ENCODE data around the gene TFEB.

TFEB gene

DNA sequence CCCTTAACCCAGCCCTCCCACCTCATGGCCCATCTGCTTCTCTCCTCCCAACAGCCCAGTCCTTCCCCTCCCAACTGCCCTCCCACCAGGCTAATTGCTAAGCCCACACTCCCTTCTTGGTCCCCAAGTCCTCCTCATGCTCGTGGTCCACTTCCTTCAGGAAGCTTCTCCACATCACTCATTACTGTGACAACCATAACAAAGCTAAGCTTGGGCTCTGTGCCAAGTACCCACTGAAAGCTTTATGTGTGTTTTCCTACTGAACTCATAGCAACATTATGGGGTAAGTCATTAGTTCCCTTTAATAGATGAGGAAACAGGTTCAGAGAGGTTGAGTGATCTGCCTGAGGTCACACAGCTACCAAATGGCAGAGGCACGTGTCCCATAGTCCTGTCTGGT, 28.1 kb upstream of the TFEB start:
- no peak for DNase-seq

DNA sequence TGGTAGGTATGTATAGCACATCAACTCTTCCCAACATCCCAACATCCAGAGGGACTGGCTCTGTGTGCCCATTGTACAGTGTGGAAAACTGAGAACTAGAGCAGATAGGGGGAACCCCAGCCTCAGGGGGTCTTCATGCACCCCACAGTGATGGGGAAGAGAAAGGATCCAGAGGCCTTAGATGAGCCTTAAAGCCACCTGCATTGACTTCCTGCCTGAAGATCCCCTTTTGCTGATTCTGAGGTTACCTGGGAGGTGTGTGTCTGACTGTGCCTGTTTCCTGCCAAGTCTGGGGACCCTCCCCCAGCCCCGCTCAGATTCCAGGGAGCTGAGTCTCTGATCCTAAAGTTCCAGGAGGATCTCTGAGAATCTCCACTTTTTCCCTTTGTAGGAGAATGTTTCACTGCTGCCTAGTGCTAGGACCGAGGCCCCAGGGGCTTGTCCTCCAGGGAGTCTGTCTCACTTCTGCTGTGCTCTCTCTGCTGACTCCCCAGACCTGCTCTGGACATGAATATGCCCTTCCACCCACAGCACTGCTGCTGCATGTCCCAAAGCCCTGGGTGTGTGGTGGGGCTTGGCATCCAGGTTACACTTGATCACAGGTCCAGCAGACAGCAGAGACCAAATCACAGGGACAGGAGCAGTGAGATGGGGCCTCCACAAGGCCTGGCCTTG, 24.6 kb upstream of the TFEB start:
- DNase-seq: no peak

DNA sequence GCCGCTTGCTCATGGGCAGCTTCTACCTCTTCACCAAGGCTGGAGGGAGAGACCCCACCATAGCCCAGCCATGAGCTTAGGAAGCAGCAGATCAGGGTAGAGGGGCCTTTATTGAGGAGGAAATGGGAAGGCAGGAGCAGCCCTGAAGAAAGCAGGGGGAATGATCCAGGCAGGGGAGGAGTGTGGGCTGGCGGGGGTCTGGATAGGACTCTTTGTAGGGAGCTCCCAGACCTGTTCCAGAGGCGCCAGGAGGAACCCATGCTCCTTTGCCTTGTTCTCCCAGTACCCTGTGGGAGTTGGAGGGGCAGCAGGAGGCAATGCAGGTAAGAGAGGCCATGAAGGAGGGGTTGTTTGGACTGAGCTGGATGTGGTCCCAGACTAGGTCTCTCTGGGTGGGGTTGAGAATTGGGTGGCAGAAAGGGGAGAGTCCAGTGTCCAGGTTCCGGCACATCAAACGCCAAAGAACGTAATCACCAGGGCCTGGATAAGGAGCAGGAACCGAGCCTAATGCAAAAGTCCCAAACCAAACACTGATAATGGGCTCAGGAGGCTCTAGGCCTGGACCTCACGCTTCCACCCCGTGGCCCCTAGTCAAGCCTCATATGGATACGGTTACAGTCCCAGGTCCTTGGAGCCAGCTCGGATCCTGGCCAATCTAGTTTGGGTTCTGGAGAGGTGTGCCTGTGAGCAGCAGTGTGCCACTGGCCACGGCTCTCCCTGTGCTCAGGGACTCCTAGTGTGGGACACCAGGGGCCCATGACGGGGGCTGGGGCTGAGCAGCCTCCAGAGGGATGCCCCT, 23.9 kb upstream of the TFEB start:
- no peak for DNase-seq

DNA sequence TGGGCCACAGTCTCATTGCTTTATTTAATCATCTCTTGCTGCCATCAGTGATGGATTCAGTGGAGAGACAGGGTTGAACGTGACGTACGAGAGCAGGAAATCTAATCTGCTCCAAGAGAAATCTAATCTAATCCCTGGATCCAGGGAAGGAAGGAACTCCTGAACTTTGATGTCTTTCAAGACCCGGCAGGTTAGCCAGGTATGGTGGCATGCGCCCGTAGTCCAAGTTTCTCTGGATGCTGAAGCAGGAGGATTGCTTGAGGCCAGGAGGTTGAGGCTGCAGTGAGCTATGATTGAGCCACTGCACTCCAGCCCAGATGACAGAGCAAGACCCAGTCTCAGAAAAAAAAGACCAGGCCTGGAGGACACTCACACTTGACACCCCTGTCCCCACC, 23.2 kb upstream of the TFEB start:
- DNase-seq: no peak

DNA sequence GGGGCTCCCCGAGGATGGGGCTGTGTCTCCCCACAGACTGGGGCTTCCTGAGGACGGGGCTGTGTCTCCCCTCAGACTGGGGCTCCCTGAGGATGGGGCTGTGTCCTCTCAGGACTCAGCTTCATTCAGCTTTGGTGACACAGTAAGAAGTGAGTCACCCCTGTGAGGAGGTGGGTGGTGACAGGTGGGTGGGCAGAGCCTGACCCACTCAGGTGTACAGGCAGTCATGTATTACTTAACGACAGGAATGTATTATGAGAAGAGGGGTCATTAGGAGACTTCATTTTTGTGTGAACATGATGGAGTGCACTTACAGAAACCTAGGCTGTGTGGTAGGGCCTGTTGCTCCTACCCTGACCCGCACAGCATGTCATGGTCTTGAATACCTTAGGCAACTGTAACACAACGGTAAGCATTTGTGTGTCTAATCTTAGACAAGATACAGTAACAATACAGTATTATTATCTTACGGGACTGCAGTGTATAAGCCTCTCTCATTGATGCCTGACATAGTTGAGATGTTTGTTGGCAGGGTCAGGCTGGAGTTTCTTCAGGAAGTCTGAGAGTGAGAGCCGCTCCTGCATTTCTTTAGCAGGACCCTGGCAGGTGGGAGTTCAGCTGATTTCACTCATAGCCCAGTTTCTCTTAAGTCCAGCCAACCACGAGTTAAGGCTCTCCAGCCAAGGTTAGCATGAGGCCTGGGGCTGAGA, 22.7 kb upstream of the TFEB start:
- no peak for DNase-seq

DNA sequence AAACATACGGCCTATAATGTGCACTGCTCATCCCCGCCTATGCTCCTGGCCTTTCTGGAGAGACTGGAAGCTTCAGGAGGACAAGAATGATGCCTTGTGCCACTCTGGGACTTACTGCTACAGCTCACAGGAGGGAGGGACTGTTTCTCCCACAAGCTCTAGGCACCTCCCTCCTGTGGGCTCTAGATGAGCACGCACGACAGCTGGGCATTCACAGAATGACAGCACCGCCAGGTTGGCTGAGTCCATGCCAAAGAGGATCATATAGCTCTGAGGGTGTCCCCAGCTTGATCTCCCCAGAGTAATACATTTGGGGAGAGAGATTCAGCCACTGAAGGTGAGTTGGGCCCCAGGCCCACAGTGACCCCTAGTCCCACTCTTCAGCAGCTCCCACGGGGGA, 21.9 kb upstream of the TFEB start:
- no peak for DNase-seq

DNA sequence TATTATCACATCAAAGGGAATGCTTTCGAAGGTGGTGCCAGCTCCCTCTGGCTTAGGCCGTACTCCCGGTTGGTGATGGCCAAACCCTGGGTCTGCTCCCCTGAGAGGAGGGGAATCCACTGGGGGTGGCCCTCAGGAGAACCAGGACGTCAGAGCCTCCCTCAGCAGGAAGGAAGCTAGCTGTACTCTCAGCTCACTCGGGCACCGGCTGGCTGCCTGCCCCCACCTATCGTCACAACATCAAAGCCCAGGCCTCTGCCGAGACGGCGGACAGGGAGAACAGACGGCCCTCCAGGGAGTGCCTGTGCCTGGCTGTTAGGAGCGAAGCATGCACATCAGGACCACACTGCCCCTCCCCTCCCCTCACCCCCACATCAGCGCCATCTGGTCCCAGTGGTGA, 20.9 kb upstream of the TFEB start:
- no peak for DNase-seq

DNA sequence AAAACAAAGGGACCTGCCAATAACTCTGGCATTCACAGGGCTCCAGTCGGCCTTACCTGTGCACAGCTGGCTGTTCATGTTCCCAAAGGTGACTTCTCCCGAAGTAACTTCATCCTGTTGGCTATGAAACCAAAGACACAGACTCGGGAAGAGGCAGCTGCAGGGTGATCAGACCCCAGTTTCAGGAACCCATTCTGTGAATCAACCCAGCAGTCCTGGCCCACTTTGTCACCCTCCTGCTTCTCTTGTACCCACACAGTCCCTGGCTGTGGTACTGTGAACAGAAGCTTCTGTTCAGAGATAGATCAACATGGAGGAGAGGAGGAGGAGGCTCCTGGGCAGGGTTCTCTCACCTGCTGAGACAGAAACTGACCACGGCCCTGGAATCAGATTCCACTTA, 20.5 kb upstream of the TFEB start:
- DNase-seq: no peak

DNA sequence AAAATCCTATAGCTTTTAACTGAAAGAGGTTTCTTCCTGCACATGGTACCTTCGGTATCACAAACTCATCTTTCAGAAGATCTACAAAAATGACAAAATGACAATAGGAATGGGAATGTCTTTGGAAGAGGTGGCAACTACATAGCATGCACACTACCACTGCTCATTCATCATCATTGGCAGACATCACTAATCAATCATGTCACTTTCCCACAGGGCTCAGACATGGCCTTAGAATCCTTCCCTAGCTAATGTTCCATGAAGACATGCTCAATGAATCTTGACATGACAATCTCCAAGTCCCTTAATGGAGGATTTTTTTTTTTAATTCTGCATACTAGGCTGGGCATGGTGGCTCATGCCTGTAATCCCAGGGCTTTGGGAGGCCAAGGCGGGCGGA, 15.0 kb upstream of the TFEB start:
- DNase-seq: no peak

DNA sequence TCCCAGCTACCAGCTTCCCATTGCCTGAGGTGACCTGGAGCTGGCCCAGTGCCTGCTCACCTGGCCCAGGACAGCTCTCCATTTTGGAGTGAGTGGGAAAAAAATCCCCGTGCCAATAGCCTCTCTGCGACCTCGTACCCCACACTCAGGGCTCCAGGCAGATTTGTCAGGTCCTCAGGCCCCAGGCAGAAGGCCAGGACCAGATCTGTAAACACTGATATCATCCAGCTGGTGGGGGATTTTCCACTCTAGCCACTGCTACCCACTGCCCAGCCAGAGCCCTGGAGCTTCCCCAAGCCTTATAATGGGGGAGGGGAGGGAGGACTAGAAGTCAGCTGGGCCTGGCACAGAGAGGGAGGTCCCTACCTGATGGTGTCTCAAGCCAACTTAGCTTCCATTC, 13.1 kb upstream of the TFEB start:
- no peak for DNase-seq

DNA sequence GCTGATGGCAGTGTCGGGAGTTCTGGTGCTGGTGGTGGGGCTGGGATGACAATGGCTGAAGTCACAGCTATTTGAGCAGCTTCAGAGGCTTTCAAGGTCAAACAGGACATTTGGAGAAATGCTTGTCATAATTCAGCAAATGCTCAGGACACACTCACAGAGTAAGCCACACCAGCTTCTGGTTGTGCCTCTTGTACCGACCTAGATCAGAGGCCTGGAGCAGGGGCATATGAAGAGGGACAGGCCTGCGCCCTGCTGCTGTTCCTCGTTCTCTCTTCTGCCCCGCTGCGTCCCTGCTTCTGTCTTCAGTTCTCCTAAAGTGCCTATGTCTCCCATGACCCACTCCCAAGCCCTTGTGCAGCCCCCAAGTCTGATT, 12.7 kb upstream of the TFEB start:
- no peak for DNase-seq

DNA sequence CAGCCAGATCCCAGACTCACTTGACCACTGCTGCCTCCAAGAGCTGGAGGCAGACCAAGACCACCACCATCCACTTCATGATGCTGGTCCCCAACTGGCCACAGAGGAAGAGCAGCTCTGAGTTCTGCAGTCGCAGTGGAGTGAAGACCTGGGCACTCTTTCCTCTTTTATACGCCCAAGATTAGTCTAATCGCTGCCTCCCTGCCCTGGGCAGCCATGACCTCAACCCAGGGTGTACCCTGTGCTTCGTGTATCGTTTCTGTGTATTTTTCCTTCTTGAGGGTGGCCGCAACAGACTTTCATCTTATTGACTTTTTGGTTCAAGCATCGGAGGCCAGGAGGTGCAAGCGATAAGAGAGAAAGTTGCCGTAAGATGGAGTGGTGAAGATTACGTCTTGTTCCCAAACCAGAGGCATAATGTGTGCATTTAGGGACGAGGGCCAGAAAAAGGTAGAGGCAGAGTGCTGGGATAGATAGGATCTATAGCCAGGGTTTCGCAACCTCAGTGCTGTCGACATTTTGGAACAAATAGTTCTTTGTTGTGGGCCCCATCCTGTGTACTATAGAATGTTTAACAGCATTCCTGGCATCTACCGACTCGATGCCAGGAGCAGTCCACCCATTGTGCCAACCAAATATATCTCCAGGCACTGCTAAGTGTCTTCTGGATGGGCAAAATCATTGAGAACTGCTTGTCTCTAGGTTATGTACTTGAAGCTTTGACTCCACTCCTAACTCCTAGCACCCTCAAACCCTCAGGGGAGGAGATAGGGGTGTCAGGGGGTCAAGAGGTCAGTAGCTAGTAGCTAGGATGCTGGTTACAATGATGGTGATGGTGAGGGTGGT, 12.1 kb upstream of the TFEB start, which contains the start of gene PGC:
TSS of gene PGC (minus strand) at position 142 of the 846 bp plus-strand sequence. CDS start at position 79, 63 bp downstream.
- DNase-seq: no peak

DNA sequence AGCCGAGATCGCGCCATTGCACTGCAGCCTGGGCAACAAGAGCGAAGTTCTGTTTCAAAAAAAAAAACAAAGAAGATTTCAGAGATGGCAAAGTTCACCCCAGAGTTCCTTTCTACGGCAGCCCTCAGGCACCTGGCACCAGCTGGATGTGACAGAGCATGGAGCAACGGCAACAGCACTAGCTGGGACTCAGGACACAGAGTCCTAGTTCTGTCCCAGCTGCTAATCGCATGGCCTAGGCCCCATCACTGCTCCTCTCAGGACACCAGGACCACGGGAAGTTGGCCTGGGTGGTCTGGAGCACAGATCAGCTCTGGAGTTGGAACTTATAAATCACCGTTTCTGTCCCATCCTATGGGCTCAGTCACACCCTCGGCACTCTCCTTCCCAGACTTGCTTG, 10.7 kb upstream of the TFEB start:
- DNase-seq: no peak

DNA sequence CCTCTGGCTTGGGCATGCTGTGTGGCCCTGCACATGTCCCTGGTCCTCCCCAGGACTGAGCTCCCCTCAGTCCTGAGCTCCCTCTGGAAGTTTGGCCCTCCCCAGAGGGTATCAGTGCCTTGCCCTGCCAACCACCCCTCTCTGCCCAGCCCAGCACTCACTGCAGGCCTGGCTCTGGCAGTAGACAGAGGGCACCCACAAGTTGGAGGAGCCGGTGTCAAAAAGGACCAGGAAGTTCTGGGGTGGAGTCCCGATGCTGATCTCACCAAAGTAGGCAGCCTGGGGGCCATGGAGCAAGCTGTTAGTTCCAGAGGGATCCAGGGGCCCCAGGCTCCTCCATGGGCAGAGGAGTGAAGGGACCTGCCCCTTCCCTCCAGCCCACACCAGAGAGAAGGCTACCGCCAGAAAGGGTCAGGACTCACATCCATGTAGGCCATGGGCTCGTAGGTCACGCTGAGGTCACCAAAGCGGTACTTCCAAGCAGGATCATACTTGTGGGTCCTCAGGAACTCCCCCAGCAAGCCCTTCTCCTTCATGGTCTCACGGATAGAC, 8.9 kb upstream of the TFEB start:
- DNase-seq: no peak

DNA sequence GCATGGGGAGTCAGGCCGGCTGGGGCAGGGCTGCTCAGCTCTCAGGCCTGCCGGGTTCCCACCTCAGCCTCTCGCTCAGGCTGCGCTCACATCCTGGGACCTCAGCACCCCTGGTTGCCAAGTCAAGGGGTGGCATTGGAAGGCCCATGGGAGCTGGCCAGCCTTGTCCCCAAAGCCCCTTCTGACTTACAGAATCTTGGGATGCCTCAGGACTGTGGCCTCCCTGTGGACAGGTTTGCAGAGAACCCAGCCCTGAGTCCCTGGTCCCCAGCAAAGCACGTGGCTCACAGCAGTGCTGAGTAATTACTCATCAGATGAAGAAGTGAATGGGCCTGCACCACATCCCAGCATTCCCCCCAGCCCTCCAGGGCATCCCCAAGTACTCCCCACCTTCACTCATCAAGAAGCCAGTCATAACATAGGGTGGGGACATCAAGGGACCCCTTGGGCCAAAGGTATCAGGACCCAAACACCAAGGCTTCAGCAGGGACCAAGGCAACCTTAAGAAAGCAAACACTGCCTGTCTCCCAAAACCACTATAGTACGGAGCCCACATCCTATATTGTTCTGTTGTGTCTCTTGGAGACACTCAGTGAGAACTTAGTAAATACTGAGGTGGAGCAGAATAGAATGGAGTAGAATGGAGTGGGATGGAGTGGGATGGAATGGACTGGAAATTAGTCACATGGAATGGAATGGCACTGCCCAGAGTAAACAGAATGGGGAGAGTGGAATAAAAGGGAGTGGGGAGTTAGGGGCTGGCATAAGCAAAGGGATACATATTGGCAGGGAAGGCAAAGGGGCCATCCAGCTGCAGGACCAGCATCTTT, 8.2 kb upstream of the TFEB start:
- no peak for DNase-seq

DNA sequence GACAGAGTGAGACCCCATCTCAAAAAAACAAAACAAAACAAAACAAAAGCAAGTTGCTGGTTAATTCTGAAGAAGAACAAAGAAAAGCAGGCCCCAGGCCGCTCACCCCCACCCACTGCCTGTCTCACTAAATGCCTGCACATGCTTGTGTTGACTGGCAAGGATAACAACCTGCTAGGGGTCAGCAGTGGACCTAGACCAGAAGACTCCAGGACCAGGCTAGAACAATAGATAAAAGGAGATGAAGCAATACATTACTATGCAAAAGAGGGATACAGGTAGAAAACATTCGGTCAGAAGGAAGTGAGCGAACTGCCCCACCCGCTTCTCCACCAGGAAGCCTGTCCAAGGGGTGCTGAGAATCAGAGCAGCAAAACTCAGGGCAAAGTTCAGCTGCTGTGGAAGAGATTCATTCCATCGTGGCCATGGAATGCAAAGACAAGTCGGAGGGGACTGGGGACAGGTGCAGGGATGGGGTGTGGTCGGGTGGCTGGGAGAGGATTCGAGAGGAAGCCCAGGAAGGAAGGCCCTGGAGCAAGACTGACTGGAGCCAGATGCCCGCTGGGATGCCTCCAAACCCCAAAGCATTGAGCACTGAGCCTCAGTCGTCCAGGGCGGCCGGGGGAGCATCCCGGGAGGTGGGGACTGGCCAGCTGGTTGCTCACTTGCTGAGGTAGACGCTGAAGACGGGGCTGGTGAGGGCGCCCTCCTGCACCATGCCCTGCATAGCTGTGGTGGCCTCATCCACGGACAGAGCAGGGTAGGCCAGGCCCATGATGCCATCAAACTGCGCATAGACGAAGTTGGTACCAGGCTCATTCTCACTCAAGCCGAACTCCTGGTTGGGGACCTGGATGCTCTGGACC, 6.5 kb upstream of the TFEB start:
- DNase-seq: no peak

DNA sequence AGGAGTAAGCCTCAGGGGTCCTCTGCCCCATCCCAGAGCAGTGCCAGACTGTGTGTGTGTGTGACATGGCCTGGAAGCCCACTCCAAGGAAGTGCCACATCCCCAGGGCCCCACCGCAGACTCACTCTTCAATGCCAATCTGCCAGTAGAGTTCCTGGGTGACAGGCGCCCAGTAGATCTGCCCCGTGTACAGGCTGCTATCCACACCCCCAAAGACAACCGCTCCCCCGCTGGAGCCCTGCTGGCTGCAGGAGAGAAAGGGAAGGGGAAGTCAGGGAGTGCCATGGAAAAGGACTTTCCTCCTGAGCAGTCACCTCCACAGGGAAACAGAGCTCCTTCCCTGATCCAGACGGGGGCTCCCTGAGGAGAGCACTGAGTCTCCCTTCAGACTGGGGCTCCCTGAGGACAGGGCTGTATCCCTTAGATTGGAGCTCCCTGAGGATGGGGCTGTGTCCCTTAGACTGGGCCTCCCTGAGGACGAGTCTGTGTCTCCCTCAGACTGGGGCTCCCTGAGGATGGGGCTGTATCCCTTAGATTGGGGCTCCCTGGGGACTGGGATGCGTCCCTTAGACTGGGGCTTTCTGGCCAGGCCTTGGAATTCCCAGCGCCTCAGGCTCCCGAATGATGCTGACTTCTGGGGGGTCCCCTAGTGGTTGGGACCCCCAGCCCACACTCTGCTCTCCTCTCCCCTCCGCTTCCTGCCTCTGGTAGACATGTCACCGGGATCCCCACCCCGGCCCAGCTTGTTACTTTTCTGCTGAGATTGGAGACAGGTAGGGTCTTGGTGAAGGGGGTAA, 5.2 kb upstream of the TFEB start:
- no peak for DNase-seq

DNA sequence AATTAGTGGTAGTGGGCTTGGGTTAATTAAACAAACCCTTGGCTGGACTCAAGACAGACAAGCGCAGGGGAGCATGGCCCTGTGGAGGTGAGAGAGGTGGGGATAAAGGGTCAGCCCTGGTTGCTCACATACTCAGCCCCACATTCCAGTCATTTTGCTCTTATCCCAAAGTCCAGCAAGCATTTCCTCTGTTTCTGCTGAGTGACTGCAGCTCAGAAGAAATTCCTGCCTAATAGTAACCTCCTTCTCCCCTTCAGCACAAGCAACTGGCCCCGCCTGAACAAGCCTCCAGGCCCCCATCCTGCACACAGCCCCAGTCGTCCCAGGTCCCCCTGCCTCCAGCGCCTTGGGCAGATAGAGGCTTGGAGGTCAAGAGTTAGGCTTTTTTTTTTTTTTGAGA, 3.6 kb upstream of the TFEB start:
- no peak for DNase-seq

DNA sequence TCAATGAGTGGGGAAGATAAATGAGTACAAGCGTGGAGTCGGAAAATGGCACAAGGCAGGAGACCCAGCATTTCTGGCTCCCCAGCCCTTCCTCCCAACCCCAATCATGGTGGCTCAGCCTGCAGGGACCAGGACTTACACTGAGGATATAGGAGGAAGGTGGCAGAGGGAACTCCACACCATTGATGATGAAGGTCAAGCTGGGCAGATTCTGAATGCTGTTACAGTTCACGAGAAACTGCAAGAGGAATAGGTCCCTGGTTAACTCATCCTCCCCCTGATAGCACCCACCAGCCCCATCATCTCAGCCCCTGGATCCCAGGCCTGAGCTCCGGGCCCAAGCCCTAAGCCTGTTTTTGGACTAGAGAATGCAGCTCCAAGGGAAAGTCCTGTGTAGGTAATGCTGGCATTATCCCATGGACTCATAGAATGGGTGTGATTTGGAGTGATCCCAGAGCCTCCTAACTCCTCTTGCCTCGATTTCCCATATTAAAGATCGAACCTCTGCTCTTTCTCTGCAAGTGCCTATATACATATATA, 2.3 kb upstream of the TFEB start:
- DNase-seq: no peak
